HCT116 (cell line): ENCODE data around the gene LINC00305. TPM values are rescaled to one million over a fixed set of nuclear protein-coding genes. Genes with fewer than 3 reads are reported as not detected.

Experiments used
- ATAC-seq: fragments of 200-7000 bp; cut with Tn5 transposase; 2 replicates; pipeline ENCODE4 v1.9.1; 2020; ENCODE audit warnings: mild to moderate bottlenecking, moderate library complexity
- BruUV-seq: library from RNA; stranded (reverse); fragments of 400-500 nt; replicated peaks from 2 replicates; lab custom pipeline; 2021; lab: Mats Ljungman, UMichigan
- CTCF ChIA-PET: fragments of 300-600 bp; sonication (Branson Sonifier 250); formaldehyde crosslinking; loops from one replicate; lab custom pipeline; 2021; ENCODE audit warnings: antibody characterized with exemption; lab: Charles Lee
- POLR2A ChIA-PET: fragments of 300-600, 350-600 bp; sonication (Branson Sonifier 250); formaldehyde crosslinking; loops from one replicate; lab custom pipeline; 2021; ENCODE audit warnings: antibody characterized with exemption; lab: Charles Lee
- RAD21 ChIA-PET, 2 experiments: fragments of 300-600 bp; sonication (Branson Sonifier 250); formaldehyde crosslinking; loops; one replicate each; lab custom pipeline; 2023; ENCODE audit warnings: low total read pairs in 2 of 2; ENCODE audit not compliant: uncharacterized antibody in 2 of 2, unreplicated experiment in 2 of 2, low non-redundant PET in 1 of 2; lab: Charles Lee
- DNase-seq: peaks from one replicate; pipeline ENCODE4 v3.0.0-alpha.2; 2010; ENCODE audit warnings: low read depth, low spot score
- H2AFZ ChIP-seq: fragments of 200-600 bp; shearing (Covaris generic), sonication (generic); 2 replicates; pipeline ENCODE4 v1.6.1; 2017; ENCODE audit warnings: low read depth, mixed run types, mixed read lengths, antibody characterized with exemption, low read length; ENCODE audit not compliant: poor library complexity, severe bottlenecking
- H3K27ac ChIP-seq: 2 replicates; pipeline ENCODE4 v1.5.1; 2012; ENCODE audit warnings: low read depth, low read length
- H3K27me3 ChIP-seq: fragments of 200-600 bp; sonication (generic); 2 replicates; pipeline ENCODE4 v1.6.1; 2016; ENCODE audit warnings: mixed run types, low read length, mixed read lengths; ENCODE audit not compliant: insufficient read depth
- H3K36me3 ChIP-seq, 2 experiments: fragments of 200-500 bp in 1 of 2; fragments of 200-600 bp in 1 of 2; sonication (Bioruptor generic) in 1 of 2; sonication (generic) in 1 of 2; 2 replicates each; pipeline versions ENCODE4 v1.5.1 to v1.6.1; 2014 to 2016; ENCODE audit warnings: low read length in 2 of 2, inconsistent platforms in 1 of 2, mixed read lengths in 1 of 2, mixed run types in 1 of 2; ENCODE audit not compliant: insufficient read depth in 2 of 2, control insufficient read depth in 1 of 2
- H3K4me1 ChIP-seq, 2 experiments: fragments of 200-600 bp in 1 of 2; sonication (generic) in 1 of 2; 2 replicates each; pipeline versions ENCODE4 v1.5.1 to v1.6.1; 2012 to 2017; ENCODE audit warnings: low read length in 2 of 2, inconsistent platforms in 1 of 2, mild to moderate bottlenecking in 1 of 2, mixed read lengths in 1 of 2, mixed run types in 1 of 2, moderate library complexity in 1 of 2; ENCODE audit not compliant: insufficient read depth in 2 of 2, control insufficient read depth in 1 of 2
- H3K4me2 ChIP-seq: fragments of 200-600 bp; sonication (generic); 2 replicates; pipeline ENCODE4 v1.6.1; 2017; ENCODE audit warnings: mixed run types, low read length, mixed read lengths
- H3K4me3 ChIP-seq, 2 experiments: fragments of 200-600 bp in 1 of 2; sonication (generic) in 1 of 2; replicated peaks in 1 of 2; 2 replicates each; pipeline ENCODE4 v1.5.1; 2011 to 2016; ENCODE audit warnings: low read length in 2 of 2, control low read depth in 1 of 2, low read depth in 1 of 2, mild to moderate bottlenecking in 1 of 2, mixed read lengths in 1 of 2, mixed run types in 1 of 2
- H3K79me2 ChIP-seq: fragments of 200-600 bp; sonication (generic); 2 replicates; pipeline ENCODE4 v1.6.1; 2017; ENCODE audit warnings: mild to moderate bottlenecking, mixed run types, low read length, moderate library complexity, mixed read lengths; ENCODE audit not compliant: insufficient read depth
- H3K9ac ChIP-seq: fragments of 200-600 bp; sonication (generic); 2 replicates; pipeline ENCODE4 v1.6.1; 2016; ENCODE audit warnings: low read length, mixed read lengths
- H3K9me2 ChIP-seq: fragments of 200-600 bp; sonication (generic), shearing (Covaris generic); 2 replicates; pipeline ENCODE4 v1.6.1; 2017; ENCODE audit warnings: mixed run types, mild to moderate bottlenecking, moderate library complexity; ENCODE audit not compliant: insufficient read depth
- H3K9me3 ChIP-seq, 2 experiments: fragments of 200-500 bp in 1 of 2; fragments of 200-600 bp in 1 of 2; sonication (Bioruptor generic) in 1 of 2; sonication (generic) in 1 of 2; 2 replicates each; pipeline ENCODE4 v1.6.1; 2014 to 2017; ENCODE audit warnings: low read length in 2 of 2, mixed read lengths in 2 of 2, inconsistent platforms in 1 of 2, low read depth in 1 of 2, mild to moderate bottlenecking in 1 of 2, mixed run types in 1 of 2, moderate library complexity in 1 of 2; ENCODE audit not compliant: control insufficient read depth in 1 of 2, insufficient read depth in 1 of 2
- H4K20me1 ChIP-seq: fragments of 200-600 bp; sonication (generic), shearing (Covaris generic); 2 replicates; pipeline ENCODE4 v1.6.1; 2017; ENCODE audit warnings: mixed run types, mild to moderate bottlenecking, moderate library complexity; ENCODE audit not compliant: insufficient read depth
- ATF3 ChIP-seq: IDR thresholded peaks from 2 replicates; pipeline ENCODE4 v1.6.1; 2012
- CEBPB ChIP-seq: IDR thresholded peaks from 2 replicates; pipeline ENCODE4 v1.6.1; 2012; ENCODE audit warnings: low read depth
- EGR1 ChIP-seq: IDR thresholded peaks from 2 replicates; pipeline ENCODE4 v1.6.1; 2012; ENCODE audit warnings: low read depth
- FOSL1 ChIP-seq: IDR thresholded peaks from 2 replicates; pipeline ENCODE4 v1.6.1; 2012; ENCODE audit warnings: low read depth
- JUND ChIP-seq: IDR thresholded peaks from 2 replicates; pipeline ENCODE4 v1.6.1; 2012
- MAX ChIP-seq: IDR thresholded peaks from 2 replicates; pipeline ENCODE4 v1.6.1; 2012
- POLR2A ChIP-seq: IDR thresholded peaks from 2 replicates; pipeline ENCODE4 v1.7.0; 2011; ENCODE audit warnings: borderline replicate concordance; ENCODE audit not compliant: insufficient read depth, insufficient read length; ENCODE audit errors: extremely low read depth
- POLR2AphosphoS5 ChIP-seq: IDR thresholded peaks from 2 replicates; pipeline ENCODE4 v1.6.1; 2011; ENCODE audit warnings: mild to moderate bottlenecking, low read depth, low read length, moderate library complexity
- RAD21 ChIP-seq: IDR thresholded peaks from 2 replicates; pipeline ENCODE4 v1.6.1; 2012; ENCODE audit warnings: low read depth, mild to moderate bottlenecking
- REST ChIP-seq: IDR thresholded peaks from 2 replicates; pipeline ENCODE4 v1.6.1; 2012; ENCODE audit warnings: low read depth
- SP1 ChIP-seq: IDR thresholded peaks from 2 replicates; pipeline ENCODE4 v1.6.1; 2012; ENCODE audit warnings: low read depth
- SRF ChIP-seq: IDR thresholded peaks from 2 replicates; pipeline ENCODE4 v1.6.1; 2012; ENCODE audit warnings: low read depth
- YY1 ChIP-seq: IDR thresholded peaks from 2 replicates; pipeline ENCODE4 v1.6.1; 2011; ENCODE audit warnings: low read length, low read depth, moderate library complexity, mild to moderate bottlenecking; ENCODE audit not compliant: insufficient replicate concordance; ENCODE audit errors: extremely low read depth
- ZBTB33 ChIP-seq: IDR thresholded peaks from 2 replicates; pipeline ENCODE4 v1.6.1; 2011; ENCODE audit warnings: mild to moderate bottlenecking, low read length, moderate library complexity; ENCODE audit not compliant: insufficient replicate concordance; ENCODE audit errors: extremely low read depth
- ZFX ChIP-seq: fragments of 450-650 bp; IDR thresholded peaks from 2 replicates; pipeline ENCODE4 v1.6.1; 2017
- ZNF274 ChIP-seq: fragments of 200-500 bp; sonication (Bioruptor generic); IDR thresholded peaks from 2 replicates; pipeline ENCODE4 v1.6.1; 2014; ENCODE audit warnings: mild to moderate bottlenecking, low read depth, low read length, inconsistent platforms
- intact Hi-C: fragments of 100-400 bp; cut with micrococcal nuclease; formaldehyde crosslinking; loops from 2 replicates; pipeline ENCODE4 v1.10.0; 2022
- total RNA-seq: library from RNA; stranded (reverse); gene quantifications from one replicate; pipeline ENCODE4 v1.2.1, GENCODE V29; 2021; ENCODE audit not compliant: unreplicated experiment

Gene LINC00305
- total RNA-seq, 1 experiment from 2014 or later = not detected

- TF ChIP-seq REST (no peak), ZNF274 (no peak), FOSL1 (no peak)
Measured at GRCh38 chr18:64082054-64082453, 66.8 kb downstream of the LINC00305 start (continued).

GRCh38 chr18:64073971-64074370 is 74.9 kb downstream of the LINC00305 start:
- DNase-seq = no peak
- Histone ChIP-seq H3K9me3 (no peaks in the 10 kb centered on the region; a peak in 1 of 4 replicates), H4K20me1 (no peaks in the 10 kb centered on the region), H3K9ac (no peak overlapping the region), H3K4me2 (no peak overlapping the region), H3K79me2 (no peaks in the 10 kb centered on the region), H3K27me3 (no peaks in the 10 kb centered on the region)
- CTCF ChIA-PET = no interaction called here
- intact Hi-C loops = no loop called here
- TF ChIP-seq YY1 = no peak
- TF ChIP-seq CEBPB = no peak
- TF ChIP-seq EGR1 = no peak
- no peak for TF ChIP-seq JUND
- TF ChIP-seq SP1 = no peak
- no peak for TF ChIP-seq ATF3
- no peak for TF ChIP-seq POLR2A
- no peak for TF ChIP-seq RAD21
- no peak for TF ChIP-seq FOSL1
- no peak for TF ChIP-seq REST
- TF ChIP-seq SRF = no peak
- no peak for TF ChIP-seq ZFX
- no peak for TF ChIP-seq ZBTB33
- no peak for TF ChIP-seq ZNF274
- no peak for TF ChIP-seq MAX
- no peak for TF ChIP-seq POLR2AphosphoS5
- TF ChIP-seq, all 23 proteins: peak for 0
- Histone ChIP-seq H3K9me2 (no peaks in the 10 kb centered on the region), H3K4me3 (no peak overlapping the region), H3K27ac (no peak overlapping the region), H3K4me1 (no peaks in the 10 kb centered on the region), H2AFZ (no peak overlapping the region), H3K36me3 (no peaks in the 10 kb centered on the region)
- ATAC-seq = no peak
- RAD21 ChIA-PET = no interaction called here
- no TSS peak for BruUV-seq
- POLR2A ChIA-PET = no interaction called here
